Head of caudate nucleus (tissue), 42 donors: ENCODE data around the gene TPM4.
"Not testable (repeated sequence)": the region's sequence is repeated elsewhere in the genome, so short reads cannot be mapped to it uniquely, and the experiment has no call there.

Source experiments
- DNase-seq, 42 donors: peaks; one replicate each; pipeline versions ENCODE4 v3.0.0 to v3.0.0-alpha.2; 2020 to 2021; ENCODE audit warnings: mixed read lengths in 7 of 42
- intact Hi-C: fragments of 100-400 bp; cut with DNase I; formaldehyde crosslinking; loops from one replicate; pipeline ENCODE4 v1.15.0; 2022

The TPM4 gene

DNA sequence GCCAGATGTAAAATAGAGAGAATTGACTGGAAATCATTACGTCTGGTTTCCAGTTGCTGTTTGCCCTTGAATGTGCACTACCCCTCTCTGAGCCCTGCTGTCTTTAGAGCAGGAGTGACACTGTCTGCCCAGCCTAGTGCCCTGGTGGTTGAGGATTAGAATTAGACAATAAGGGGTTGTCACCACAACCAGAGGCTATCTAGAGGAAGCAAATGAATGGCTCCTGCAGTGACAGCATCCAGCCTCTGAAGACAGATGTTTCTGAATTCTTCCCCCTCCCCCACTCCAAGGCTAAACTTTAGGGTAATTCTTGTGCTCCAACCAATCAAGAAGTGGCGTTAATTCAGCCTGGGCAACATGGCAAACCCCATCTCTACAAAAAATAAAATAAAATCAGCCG is 37.4 kb downstream of the TPM4 start:
- no peak for DNase-seq
- intact Hi-C loops: loop anchor here (5.0 kb wide), 3 partner anchors 36 to 74 kb away; partner anchors contain the start of genes FAM32A and TPM4

DNA sequence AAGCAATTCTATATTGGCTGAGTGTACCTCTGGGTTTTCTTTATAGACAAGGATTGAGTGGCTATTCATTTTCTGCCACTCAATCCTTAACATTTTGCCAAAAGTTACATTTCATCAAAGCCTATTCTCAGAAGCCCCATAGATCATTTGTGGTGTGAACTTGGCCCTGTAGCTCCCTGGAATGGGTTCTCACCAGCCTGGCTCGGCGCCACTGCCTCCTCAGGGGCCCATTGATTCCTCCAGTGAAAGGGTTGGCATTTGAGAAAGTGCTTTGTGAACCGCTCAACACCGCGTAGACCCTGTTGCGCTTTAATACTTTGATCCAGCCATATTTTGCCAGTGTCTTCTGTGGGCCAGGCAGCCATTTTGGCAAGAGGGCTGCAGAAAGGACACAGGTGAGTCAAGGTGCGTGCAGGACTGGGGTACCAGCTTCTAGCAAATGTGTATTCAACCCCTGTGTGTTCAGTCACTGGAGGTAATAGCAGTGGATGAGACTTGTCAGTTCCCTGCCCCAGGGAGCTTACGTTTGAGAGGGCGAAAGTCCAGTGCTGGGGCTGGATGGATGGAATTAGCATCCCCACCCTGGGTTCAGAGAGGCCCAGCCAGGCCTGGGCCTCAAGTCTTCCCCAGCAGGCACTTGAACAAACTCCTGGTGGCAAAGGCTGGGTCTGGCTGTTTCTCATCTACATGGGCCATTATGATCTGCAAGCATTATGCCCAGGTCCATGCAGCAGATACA is 39.2 kb downstream of the TPM4 start:
- intact Hi-C loops: no loop called here
- peak in 39 of 42 donors; percentile 19 to 82 (median 56) for DNase-seq

GRCh38 chr19:16116067-16116466 is 39.8 kb downstream of the TPM4 start:
- intact Hi-C loops: no loop called here

DNA sequence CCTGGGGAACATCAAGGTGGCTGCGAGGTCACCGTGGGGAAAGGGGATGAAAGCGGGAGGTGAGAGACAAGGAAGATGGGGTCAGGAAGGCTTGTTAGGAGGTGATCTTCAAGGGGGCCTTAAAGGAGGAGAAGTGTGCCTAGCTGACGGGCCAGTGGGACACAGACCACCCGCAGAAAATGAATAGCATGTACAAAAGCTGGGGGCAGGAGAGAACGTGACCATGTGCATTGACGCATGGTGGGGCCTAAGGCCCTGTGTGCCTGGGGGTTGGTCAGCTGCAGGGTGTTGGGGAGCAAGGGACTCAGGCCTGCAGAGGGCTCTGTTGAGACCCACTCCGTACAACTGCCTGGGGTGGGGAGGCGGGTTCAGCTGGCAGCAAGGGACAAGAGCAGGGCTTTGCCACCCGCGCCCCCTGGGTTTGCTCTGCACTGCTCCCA is 41.3 kb downstream of the TPM4 start:
- DNase-seq: no peak
- intact Hi-C loops: no loop called here

More at GRCh38 chr19:16116067-16116466, 39.8 kb downstream of the TPM4 start:
- DNase-seq: no peak

DNA sequence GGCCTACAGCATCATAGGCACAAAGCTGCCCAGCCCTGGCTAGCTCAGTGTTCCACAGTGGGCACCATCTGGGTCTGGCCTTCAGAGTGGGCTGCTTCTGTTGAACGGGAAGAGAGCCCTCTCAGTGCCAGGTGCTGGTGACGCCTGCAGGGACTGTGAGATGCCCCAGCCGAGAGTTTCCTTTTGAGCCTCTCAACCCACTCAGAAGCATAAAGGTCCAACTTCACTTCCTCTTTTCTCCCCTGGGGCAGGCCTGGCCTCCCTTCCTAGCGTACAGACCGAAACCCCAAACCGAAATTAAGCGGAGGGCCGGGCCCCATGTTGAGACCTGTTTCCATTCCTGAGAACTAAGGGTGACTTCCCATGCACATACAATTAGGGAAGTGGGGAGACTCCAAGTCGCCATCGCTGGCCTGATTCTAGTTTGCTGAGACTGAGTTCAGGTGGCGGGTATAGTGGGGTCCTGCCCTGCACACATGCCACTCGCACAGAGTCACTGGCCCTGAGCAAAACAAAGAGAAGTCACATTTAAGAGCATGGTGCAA is 42.3 kb downstream of the TPM4 start:
- DNase-seq: peak in 13 of 42 donors; percentile 9 to 45 (median 22)
- intact Hi-C loops: no loop called here

DNA sequence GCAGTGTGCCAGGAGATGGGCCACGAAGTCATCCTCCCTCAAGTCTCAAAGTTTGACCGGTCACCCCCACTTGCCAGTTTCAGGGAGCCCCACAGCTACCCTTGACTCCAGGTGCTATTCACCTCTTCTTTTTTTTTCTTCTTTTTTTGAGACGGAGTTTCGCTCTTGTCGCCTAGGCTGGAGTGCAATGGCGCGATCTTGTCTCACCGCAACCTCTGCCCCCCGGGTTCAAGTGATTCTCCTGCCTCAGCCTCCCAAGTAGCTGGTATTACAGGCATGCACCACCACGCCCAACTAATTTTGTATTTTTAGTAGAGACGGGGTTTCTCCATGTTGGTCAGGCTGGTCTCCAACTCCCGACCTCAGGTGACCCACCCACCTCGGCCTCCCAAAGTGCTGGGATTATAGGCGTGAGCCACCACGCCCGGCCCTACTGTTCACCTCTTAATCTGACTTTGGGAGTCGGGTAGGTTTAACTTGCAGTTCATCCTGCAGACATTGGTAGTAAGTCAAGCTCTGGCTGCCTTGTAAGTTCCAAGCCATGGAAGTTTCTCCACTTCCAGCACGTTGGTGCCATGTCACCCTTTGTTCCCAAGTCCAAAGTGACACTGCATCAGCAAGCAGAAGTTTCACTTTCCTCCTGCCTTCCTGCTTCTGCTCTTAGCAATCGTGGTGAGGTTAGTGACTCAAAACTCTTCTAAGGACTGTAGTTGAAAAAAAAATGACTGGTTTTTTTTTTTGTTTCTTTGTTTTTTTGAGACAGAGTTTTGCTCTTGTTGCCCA is 43.0 kb downstream of the TPM4 start:
- DNase-seq, intact Hi-C loops: not testable (repeated sequence)

DNA sequence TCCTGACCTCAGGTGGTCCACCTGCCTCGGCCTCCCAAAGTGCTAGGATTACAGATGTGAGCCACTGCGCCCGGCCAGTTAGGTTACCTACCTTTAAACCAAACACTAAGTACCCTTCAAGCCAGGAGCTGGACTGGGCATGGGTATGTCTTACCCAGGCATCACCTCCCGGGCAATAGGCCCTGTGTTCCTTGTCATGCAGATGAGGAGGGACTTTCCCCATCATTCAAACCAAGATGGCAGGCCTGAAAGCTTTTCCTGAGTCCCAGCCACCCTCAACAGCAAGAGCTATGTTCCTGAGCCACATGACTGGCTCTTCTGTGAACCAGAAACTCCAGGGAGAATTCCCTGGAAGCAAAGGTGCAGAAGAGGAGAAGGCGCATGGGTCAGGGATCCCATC is 44.8 kb downstream of the TPM4 start:
- intact Hi-C loops: no loop called here

DNA sequence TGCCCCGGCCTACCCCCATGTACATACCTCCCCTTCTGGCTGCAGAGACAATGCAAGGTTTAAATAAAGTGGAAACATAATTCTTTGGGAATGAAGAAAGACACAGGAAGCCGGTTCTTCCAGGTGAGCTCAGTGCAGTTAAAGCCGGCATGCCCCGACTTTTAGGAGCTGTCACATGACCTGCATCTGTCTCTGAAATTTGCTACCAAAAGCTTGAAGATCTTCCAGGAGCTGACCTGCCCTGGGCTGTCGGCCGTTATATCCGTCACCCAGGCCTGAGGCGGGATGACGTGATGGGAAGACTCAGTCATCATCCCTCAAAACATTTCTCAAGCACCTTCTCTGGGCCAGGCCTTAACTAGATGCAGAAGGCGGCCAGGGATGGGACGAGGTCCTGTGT is 45.7 kb downstream of the TPM4 start:
- intact Hi-C loops: no loop called here

More for the DNA sequence above, 44.8 kb downstream of the TPM4 start:
- DNase-seq: no peak

GRCh38 chr19:16124953-16125352 is 48.7 kb downstream of the TPM4 start:
- no peak for DNase-seq
- intact Hi-C loops: no loop called here

More for the DNA sequence above, 45.7 kb downstream of the TPM4 start:
- DNase-seq: no peak

DNA sequence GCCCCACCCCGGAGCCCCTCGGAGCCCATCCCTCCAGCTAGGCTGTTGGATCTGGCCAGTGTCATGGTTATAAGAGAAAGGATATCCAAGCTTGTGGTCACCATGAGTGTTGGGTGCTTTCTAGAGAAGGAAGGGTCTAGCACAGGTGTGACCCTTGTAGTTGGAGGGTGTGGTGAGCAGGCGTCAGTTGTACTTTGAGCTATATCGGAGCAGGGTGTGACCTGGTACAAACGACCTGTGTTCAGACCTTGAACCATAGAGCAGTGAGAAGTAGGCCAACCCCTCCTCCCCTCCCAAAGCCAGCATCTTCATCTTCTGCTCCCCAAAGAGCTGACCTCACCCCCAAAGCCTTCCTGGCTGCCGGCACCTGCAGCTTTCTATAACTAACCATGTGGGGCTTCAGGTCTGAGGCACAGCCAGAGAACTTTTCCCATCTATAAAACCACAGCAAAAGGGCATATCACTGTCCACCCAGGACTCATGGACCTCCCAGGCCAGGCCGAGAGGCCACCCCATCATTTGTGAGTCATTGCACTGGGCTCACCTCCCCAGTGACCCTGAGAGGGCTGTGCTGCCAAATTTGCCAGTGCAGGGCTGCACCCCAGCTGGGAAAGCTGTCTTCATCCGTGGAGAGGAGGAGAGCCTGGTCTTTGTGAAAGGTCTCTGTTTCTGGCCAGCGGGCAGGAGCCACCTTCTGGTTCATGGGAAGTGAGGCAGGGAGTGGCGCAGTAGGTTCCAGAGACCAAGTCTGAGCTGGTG is 49.6 kb downstream of the TPM4 start:
- intact Hi-C loops: no loop called here
- no peak for DNase-seq

DNA sequence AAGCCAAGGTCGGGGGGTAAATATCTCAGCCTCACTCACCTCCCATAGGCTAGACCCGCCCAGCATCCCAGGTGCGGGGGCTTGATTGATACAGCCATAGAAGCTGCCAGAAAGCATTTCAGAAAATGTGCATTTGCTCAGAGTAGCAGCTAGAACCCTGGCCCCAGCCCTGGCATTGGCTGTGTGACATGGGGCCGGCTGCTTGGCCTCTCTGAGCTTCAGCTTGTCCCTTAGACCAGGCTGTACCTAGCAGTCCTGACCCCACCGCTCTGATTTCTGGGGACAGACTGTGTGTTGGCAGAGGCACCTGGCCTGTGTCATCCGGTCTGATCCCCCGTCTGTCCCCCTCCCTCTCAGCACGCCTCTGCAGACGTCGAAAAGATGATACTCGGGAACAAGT is 50.8 kb downstream of the TPM4 start:
- intact Hi-C loops: no loop called here
- DNase-seq: peak in 7 of 42 donors; percentile 13 to 49 (median 31)

- intact Hi-C loops: no loop called here
- no peak for DNase-seq
Measured at GRCh38 chr19:16127776-16128371, 51.6 kb downstream of the TPM4 start.

- DNase-seq: no peak
- intact Hi-C loops: no loop called here
Measured at GRCh38 chr19:16131648-16132047, 55.4 kb downstream of the TPM4 start.

DNA sequence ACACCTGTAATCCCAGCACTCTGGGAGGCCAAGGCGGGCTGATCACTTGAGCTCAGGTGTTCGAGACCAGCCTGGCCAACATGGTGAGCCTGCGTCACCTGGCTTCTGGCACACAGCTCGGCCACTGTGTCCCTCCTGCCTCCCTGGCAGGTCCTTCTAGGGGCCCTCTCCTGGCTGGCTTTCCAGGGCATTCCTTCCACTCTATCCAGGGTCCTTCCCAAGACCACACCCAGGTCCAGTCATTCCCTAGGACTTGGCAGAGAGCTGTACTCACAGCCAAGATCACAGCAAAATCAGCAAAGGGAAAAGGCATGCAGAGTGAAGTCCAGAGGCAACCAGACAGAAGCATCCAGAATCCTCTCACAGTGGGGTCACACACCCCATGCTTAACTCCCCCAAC is 57.5 kb downstream of the TPM4 start:
- intact Hi-C loops: no loop called here
- DNase-seq: no peak

DNA sequence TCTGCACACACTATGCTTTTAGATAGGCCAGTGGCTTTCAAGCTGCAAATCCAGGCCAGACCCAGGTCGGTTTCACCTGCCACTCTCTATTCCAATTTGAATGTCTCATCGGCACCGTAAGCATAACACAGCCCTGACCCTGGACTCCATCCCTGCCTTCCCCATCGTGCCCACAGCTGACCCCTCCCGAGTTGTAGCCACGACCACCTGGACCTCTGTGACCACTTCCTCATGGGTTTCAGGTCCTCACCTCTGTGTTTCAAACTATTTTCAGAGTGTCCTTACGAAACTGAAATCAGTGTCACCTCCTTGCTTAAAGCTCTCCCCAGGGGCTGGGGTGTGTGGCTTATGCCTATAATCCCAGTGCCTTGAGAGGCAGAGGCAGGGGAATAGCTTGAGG is 58.2 kb downstream of the TPM4 start:
- DNase-seq: no peak
- intact Hi-C loops: no loop called here

GRCh38 chr19:16135430-16136127 is 59.3 kb downstream of the TPM4 start:
- intact Hi-C loops: no loop called here
- DNase-seq: no peak

GRCh38 chr19:16136185-16136999 is 60.1 kb downstream of the TPM4 start:
- intact Hi-C loops: no loop called here
- DNase-seq: no peak

GRCh38 chr19:16139752-16140151 is 63.5 kb downstream of the TPM4 start:
- no peak for DNase-seq
- intact Hi-C loops: no loop called here
